GM18909 (cell line): ENCODE measurements around the gene KRTAP3-2.
"Not testable (repeated sequence)": the region's sequence is repeated elsewhere in the genome, so short reads cannot be mapped to it uniquely, and the experiment has no call there.

Experiments used
- ATAC-seq: cut with Tn5 transposase; IDR thresholded peaks from one replicate; pipeline ENCODE4 v1.9.1; 2021; ENCODE audit warnings: mild to moderate bottlenecking; ENCODE audit not compliant: unreplicated experiment, poor library complexity

Gene KRTAP3-2

DNA sequence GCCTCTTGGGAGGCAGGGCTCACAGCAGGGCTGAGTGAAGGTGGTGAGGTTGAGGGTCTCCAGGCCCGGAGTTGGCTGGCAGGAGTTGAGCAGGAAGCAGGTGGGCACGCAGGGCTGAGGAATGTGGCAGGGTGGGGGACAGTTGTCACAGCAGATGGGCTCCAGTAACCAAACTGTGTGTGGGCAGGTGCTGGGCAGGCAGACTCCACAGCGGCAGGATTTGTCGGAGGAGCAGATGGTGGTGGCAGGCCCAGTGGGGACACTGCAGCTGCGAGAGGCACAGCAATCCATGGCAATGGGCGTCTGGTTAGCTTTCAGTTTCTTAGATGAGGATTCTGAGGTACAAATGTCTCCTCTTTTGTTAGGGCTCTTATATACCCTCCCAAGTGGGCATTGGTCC lies at the start of gene KRTAP3-2:
Gene KRTAP3-2, minus strand, starts transcription at position 344 of the 400 bp plus-strand sequence. Its CDS starts 53 bp downstream, at position 291.
- ATAC-seq, result not testable (repeated sequence)

DNA sequence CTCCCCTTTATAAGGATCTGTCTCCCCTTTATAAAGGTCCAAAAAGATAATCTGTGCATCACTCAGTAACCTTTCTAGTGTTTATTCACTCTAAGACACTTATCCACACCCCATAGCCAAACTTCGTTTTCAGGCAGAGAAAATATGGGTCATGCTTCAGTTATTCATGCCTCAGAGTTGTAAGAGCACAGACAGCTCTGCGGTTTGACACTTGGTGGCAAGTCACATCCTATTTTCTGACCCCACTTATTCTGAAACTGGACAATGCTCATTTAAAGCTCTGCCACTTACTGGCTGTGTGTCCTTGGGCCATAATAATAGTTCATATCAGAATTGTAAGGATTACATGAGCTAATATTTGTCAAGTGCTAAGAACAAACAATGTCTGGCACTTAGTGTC lies 49.4 kb upstream of the KRTAP3-2 start:
- no peak for ATAC-seq

DNA sequence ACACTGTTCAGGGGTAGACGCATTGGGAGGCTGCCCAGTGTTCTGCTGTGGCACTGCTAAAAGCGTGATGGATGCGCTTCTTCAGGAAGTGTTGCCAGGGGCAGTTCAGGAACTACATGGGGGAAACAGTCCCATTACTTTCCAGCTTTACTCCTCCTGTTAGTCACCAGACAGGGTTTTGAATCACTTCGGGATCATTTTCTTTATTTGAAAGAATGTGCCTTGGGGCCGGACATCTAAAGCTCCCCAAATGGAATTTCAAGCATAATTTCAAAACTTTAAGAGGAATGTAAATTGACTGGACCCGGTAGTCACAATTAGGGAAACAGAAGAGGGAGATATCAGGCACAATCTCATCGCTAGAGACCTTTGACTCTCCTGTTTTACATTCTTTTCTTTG lies 48.7 kb upstream of the KRTAP3-2 start:
- ATAC-seq, result no peak

- not testable (repeated sequence) for ATAC-seq
These were observed 47.2 kb upstream of the KRTAP3-2 start, which contains the start of gene KRTAP2-1 for GRCh38 chr17:41046735-41047465. Gene KRTAP2-1, minus strand, starts transcription at chr17:41047316. Its CDS starts 49 bp downstream, at chr17:41047267.

DNA sequence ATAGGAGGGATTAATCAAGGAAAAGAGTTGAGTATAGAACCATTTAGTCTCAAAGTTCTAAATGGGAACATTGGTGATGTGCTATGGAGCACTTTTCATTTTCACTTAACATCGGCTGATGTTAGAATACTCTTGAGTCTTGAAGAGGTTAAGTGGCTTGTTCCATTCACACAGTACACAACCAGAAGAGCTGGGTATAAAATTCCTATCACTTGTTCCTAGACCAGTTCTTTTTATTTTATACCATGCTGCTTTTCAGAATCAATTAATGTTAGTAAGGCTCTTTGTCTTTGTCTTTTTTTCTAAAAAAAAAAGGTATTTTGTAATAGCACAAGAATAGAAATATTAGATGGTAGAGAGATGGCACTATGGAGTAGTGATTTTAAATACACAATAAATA lies 43.2 kb upstream of the KRTAP3-2 start:
- no peak for ATAC-seq

DNA sequence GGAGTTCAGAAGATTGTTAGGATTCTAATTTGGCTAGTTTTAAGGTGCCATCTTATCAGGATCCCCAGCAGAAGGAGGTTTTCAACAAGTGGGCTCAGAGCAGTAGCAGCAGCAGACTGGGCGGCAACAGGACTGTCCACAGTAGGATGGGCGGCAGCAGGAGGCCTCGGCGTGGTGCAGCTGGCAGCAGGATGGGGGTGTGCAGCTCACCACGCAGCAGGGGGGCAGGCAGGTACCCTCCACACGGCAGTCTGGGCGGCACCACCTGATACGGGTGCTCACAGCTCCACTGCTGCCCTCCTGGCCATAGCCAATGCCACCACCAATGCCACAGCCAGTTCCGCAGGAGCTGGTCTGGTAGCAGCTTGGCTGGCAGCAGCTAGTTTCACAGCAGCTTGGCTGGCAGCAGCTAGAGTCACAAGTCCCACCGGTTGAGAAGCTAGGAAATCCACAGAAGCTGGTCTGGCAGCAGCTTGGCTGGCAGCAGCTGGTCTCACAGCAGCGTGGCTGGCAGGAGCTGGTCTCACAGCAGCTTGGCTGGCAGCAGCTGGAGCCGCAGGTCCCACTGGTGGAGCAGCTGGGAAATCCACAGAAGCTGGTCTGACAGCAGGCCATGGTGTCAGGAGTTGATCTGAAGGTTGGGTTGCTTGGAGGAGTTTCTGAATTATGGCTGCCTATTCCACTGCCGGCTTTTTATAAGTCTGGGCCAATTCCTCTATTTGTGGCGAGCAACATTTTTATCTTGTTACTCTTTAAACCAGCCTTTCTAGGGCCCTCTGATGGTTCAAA lies 41.3 kb upstream of the KRTAP3-2 start, which contains the start of gene KRTAP1-1:
Gene KRTAP1-1, minus strand, starts transcription at position 668 of the 789 bp plus-strand sequence. Its CDS starts 53 bp downstream, at position 615.
- ATAC-seq, result not testable (repeated sequence)

GRCh38 chr17:41037853-41038350 lies 38.2 kb upstream of the KRTAP3-2 start:
- ATAC-seq, result no peak

GRCh38 chr17:41034346-41034935 lies 34.7 kb upstream of the KRTAP3-2 start, which contains the start of gene KRTAP1-3:
Gene KRTAP1-3, minus strand, starts transcription at chr17:41034874. Its CDS starts 53 bp downstream, at chr17:41034821.
- not testable (repeated sequence) for ATAC-seq

DNA sequence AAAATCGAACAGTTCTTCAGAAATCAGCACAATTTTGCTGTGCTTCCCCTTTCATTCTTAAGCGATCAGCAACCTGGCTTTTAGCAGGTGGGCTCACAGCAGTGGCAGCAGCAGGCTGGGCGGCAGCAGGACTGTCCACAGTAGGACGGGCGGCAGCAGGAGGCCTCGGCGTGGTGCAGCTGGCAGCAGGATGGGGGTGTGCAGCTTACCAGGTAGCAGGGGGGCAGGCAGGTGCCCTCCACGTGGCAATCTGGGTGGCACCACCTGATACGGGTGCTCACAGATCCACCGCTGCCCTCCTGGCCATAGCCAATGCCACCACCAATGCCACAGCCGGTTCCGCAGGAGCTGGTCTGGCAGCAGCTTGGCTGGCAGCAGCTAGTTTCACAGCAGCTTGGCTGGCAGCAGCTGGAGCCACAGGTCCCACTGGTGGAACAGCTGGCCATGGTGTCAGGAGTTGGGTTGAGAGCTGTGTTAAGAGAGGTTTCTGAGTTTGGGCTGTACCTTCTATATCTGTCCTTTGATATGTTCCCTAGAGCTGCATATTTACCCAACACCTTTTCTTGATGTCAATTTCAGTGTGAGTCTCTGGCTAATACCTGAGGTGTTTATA lies 30.0 kb upstream of the KRTAP3-2 start, which contains the start of gene KRTAP1-4:
Gene KRTAP1-4, minus strand, starts transcription at position 563 of the 613 bp plus-strand sequence. Its CDS starts 117 bp downstream, at position 446.
- ATAC-seq, result no peak

GRCh38 chr17:41026715-41027471 lies 27.2 kb upstream of the KRTAP3-2 start, which contains the start of gene KRTAP1-5:
Gene KRTAP1-5, minus strand, starts transcription at chr17:41027208. Its CDS starts 53 bp downstream, at chr17:41027155.
- ATAC-seq, result no peak

DNA sequence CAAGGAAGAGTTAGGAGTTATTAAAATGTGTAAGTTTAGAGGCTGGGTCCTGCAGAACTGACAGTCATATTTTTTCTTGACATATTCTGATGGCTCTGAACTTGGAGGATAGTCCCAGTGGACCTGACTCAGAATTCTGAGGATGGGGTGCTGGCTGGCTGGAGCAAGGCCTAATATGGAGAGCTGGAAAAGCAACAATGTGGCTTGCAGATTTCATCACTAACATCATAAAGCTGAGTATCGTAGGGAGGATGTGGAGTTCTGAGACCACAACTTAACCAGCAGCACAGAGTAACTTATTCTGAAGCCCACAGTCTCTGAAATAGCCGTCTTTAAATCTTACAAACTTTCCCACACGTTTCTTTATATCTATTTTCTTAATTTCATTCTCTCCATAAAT lies 25.0 kb upstream of the KRTAP3-2 start:
- no peak for ATAC-seq

DNA sequence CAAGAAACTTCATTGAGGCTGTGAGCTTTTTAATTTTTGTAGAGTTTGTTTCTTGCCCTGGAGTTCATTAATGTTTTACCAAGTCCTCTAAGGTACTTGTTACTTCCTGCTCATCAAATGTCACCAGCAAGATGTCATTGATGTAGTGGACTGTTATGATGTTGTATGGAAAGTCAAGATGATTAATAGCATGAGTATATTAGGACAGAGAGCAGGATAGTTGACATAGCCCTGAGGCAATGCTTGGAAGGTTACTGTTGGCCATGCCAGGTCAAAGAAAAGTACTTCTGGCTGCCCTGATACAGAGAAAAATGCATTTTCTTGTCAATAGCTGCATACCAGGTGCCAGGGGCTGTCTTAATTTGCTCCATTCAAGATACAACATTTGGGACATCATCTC lies 20.6 kb upstream of the KRTAP3-2 start:
- ATAC-seq, result no peak

- ATAC-seq, result no peak
These were observed 19.7 kb upstream of the KRTAP3-2 start for GRCh38 chr17:41019415-41019814.

DNA sequence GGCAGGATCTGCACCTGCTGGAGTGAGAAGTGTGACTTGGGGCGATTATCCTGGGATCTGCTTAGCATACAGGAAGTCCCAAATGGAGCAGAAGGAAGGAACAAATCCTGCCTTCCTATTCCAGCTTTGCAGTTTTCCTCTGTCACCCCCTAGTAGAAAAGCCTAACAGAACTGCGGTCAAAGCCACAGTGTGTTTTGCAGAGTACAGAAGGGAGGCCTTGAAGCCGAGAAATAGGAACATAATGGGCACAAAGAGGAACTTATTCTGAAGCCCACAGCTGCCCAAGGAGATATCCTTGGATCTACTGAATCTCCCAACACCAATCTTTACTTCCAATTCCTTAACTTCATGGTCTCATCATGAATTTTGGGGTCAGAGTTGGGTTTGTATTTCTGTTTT lies 18.8 kb upstream of the KRTAP3-2 start:
- ATAC-seq, result no peak

GRCh38 chr17:41016578-41017215 lies 17.0 kb upstream of the KRTAP3-2 start:
- no peak for ATAC-seq

GRCh38 chr17:41015454-41015853 lies 15.7 kb upstream of the KRTAP3-2 start:
- no peak for ATAC-seq

GRCh38 chr17:41013606-41014005 lies 13.9 kb upstream of the KRTAP3-2 start:
- ATAC-seq, result no peak

- ATAC-seq, result no peak
These were observed 13.5 kb upstream of the KRTAP3-2 start for GRCh38 chr17:41013181-41013580.
